Left ventricle myocardium inferior (tissue), 1 donor: Measurements from ENCODE around the gene POLRMT. TPM values are rescaled to one million over a fixed set of nuclear protein-coding genes. Genes with fewer than 3 reads are reported as not detected.

Experiments used
- DNase-seq: peaks from one replicate; pipeline ENCODE4 v3.0.0-alpha.2; 2020
- H3K27ac ChIP-seq: fragments of 200-600 bp; replicated peaks from 2 replicates; pipeline ENCODE4 v1.8.0; 2021
- H3K27me3 ChIP-seq: fragments of 200-600 bp; 2 replicates; pipeline ENCODE4 v1.8.0; 2021; ENCODE audit warnings: low read depth
- H3K36me3 ChIP-seq: fragments of 200-600 bp; 2 replicates; pipeline ENCODE4 v1.8.0; 2021
- H3K4me1 ChIP-seq: fragments of 200-600 bp; 2 replicates; pipeline ENCODE4 v1.8.0; 2021
- H3K4me3 ChIP-seq: fragments of 200-600 bp; 2 replicates; pipeline ENCODE4 v1.8.0; 2021; ENCODE audit warnings: mild to moderate bottlenecking, moderate library complexity
- H3K9me3 ChIP-seq: fragments of 200-600 bp; replicated peaks from 2 replicates; pipeline ENCODE4 v1.8.0; 2021
- CTCF ChIP-seq: fragments of 200-600 bp; IDR thresholded peaks from 2 replicates; pipeline ENCODE4 v1.8.0; 2021; ENCODE audit warnings: antibody characterized with exemption, mild to moderate bottlenecking, borderline replicate concordance
- intact Hi-C: fragments of 100-400 bp; cut with micrococcal nuclease; formaldehyde crosslinking; loops from one replicate; pipeline ENCODE4 v1.11.0; 2022
- total RNA-seq: library from RNA; stranded (reverse); fragmentation: NEBNext Ultra II Directional; extraction: Animal tissue kit (Norgen Biotek cat#: 25700); gene quantifications from one replicate; pipeline ENCODE4 v1.2.1, GENCODE V29; 2021
- donor health status: DM: no; HTN: yes; CAD: no; lungs with severe emphysema.

Gene POLRMT
- total RNA-seq, 1 donor from 2014 or later = 54.3 TPM

GRCh38 chr19:645912-646778 lies 12.8 kb upstream of the POLRMT start:
- intact Hi-C loops = no loop called here
- Histone ChIP-seq H3K4me3 (no peak overlapping the region), H3K36me3 (peaks cover 57% of the 10 kb centered on the region), H3K27ac (no peak overlapping the region), H3K9me3 (no peaks in the 10 kb centered on the region), H3K4me1 (no peaks in the 10 kb centered on the region), H3K27me3 (no peaks in the 10 kb centered on the region)
- DNase-seq = no peak
- no peak for TF ChIP-seq CTCF

GRCh38 chr19:644789-645188 lies 11.5 kb upstream of the POLRMT start:
- Histone ChIP-seq H3K4me1 (peaks cover 4% of the 10 kb centered on the region), H3K36me3 (peaks cover 43% of the 10 kb centered on the region), H3K27ac (no peak overlapping the region), H3K9me3 (no peaks in the 10 kb centered on the region), H3K27me3 (no peaks in the 10 kb centered on the region), H3K4me3 (no peak overlapping the region)
- no peak for TF ChIP-seq CTCF
- no peak for DNase-seq
- intact Hi-C loops = no loop called here

GRCh38 chr19:644363-644762 lies 11.0 kb upstream of the POLRMT start:
- TF ChIP-seq CTCF = no peak
- intact Hi-C loops = no loop called here
- Histone ChIP-seq H3K27ac (no peak overlapping the region), H3K9me3 (no peaks in the 10 kb centered on the region), H3K4me1 (peaks cover 5% of the 10 kb centered on the region), H3K4me3 (no peak overlapping the region), H3K27me3 (no peaks in the 10 kb centered on the region), H3K36me3 (peaks cover 39% of the 10 kb centered on the region)
- no peak for DNase-seq

GRCh38 chr19:643736-644135 lies 10.4 kb upstream of the POLRMT start:
- H3K27me3 ChIP-seq = no peaks in the 10 kb centered on the region
- H3K4me3 ChIP-seq = no peak overlapping the region
- H3K36me3 ChIP-seq = peaks cover 33% of the 10 kb centered on the region
- H3K4me1 ChIP-seq = peaks cover 12% of the 10 kb centered on the region
- intact Hi-C loops = no loop called here
- no peak for DNase-seq
- TF ChIP-seq CTCF = no peak
- H3K9me3 ChIP-seq = no peaks in the 10 kb centered on the region
- H3K27ac ChIP-seq = no peak overlapping the region

- peaks cover 26% of the 10 kb centered on the region for H3K36me3 ChIP-seq
- no peaks in the 10 kb centered on the region for H3K9me3 ChIP-seq
- DNase-seq = no peak
- intact Hi-C loops = no loop called here
- no peak overlapping the region for H3K27ac ChIP-seq
- no peak for TF ChIP-seq CTCF
- no peaks in the 10 kb centered on the region for H3K27me3 ChIP-seq
- no peak overlapping the region for H3K4me3 ChIP-seq
- H3K4me1 ChIP-seq = peaks cover 15% of the 10 kb centered on the region
Measured at GRCh38 chr19:642767-643727, 9.7 kb upstream of the POLRMT start.
